KMS-11 (cell line): Measurements from ENCODE around the gene DENND5B.

Experiments
- H2AFZ ChIP-seq: fragments of 200-600 bp; sonication (generic); 2 replicates; pipeline ENCODE4 v1.6.1; 2016; ENCODE audit warnings: antibody characterized with exemption, mixed run types, low read depth
- H3K27ac ChIP-seq: fragments of 200-600 bp; sonication (generic); 2 replicates; pipeline ENCODE4 v1.6.1; 2016; ENCODE audit warnings: mild to moderate bottlenecking, mixed run types
- H3K27me3 ChIP-seq: fragments of 200-600 bp; sonication (generic); 2 replicates; pipeline ENCODE4 v1.6.1; 2017; ENCODE audit warnings: mild to moderate bottlenecking, low read depth, mixed run types, moderate library complexity; ENCODE audit not compliant: insufficient read depth
- H3K36me3 ChIP-seq: fragments of 200-600 bp; sonication (generic); 2 replicates; pipeline ENCODE4 v1.6.1; 2017; ENCODE audit warnings: mild to moderate bottlenecking, mixed run types; ENCODE audit not compliant: insufficient read depth
- H3K4me1 ChIP-seq: fragments of 200-600 bp; sonication (generic); 2 replicates; pipeline ENCODE4 v1.6.1; 2016; ENCODE audit warnings: mild to moderate bottlenecking, low read depth, mixed run types; ENCODE audit not compliant: poor library complexity, severe bottlenecking
- H3K4me2 ChIP-seq: fragments of 200-600 bp; sonication (generic); 2 replicates; pipeline ENCODE4 v1.7.0; 2016; ENCODE audit warnings: mild to moderate bottlenecking, mixed run types
- H3K4me3 ChIP-seq: fragments of 200-600 bp; sonication (generic); IDR thresholded peaks from 2 replicates; pipeline ENCODE4 v1.6.1; 2017; ENCODE audit warnings: low read depth, low read length, mixed read lengths; ENCODE audit not compliant: insufficient read depth
- H3K79me2 ChIP-seq: fragments of 200-600 bp; sonication (generic); 2 replicates; pipeline ENCODE4 v1.6.1; 2016; ENCODE audit warnings: low read depth, mixed run types; ENCODE audit not compliant: insufficient read depth
- H3K9ac ChIP-seq: fragments of 200-600 bp; sonication (generic); 2 replicates; pipeline ENCODE4 v1.6.1; 2016; ENCODE audit warnings: mild to moderate bottlenecking, mixed run types
- H4K20me1 ChIP-seq: fragments of 200-600 bp; sonication (generic); 2 replicates; pipeline ENCODE4 v1.6.1; 2016; ENCODE audit warnings: mild to moderate bottlenecking, mixed run types; ENCODE audit not compliant: insufficient read depth
- TF ChIP-seq, protein P1 (sequence below): fragments of 200-600 bp; sonication (generic); conservative IDR thresholded peaks from 2 replicates; pipeline ENCODE4 v1.6.1; 2017; ENCODE audit warnings: low read depth, mild to moderate bottlenecking, antibody characterized with exemption, low read length, moderate library complexity, mixed read lengths

DENND5B gene

DNA sequence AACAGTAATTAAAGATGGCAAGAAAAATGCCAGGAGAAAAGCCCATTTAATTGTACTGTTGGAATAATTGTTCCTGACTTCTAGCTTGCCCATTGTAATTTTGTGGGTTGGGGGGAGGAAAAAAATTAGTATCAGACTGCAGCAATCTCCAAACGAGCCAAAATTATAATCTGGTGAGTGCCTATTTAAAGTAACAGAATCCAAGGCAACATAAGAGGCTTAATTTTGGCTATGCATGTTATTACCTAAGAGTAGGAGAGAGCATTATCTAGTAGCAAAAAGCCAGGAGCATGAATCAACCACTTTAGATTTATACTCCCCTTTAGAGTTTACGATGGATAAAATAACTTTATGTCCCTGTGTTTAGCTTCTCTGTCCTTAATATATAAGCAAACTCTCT, 14.6 kb upstream of the DENND5B start:
- TF ChIP-seq, protein P1, sequence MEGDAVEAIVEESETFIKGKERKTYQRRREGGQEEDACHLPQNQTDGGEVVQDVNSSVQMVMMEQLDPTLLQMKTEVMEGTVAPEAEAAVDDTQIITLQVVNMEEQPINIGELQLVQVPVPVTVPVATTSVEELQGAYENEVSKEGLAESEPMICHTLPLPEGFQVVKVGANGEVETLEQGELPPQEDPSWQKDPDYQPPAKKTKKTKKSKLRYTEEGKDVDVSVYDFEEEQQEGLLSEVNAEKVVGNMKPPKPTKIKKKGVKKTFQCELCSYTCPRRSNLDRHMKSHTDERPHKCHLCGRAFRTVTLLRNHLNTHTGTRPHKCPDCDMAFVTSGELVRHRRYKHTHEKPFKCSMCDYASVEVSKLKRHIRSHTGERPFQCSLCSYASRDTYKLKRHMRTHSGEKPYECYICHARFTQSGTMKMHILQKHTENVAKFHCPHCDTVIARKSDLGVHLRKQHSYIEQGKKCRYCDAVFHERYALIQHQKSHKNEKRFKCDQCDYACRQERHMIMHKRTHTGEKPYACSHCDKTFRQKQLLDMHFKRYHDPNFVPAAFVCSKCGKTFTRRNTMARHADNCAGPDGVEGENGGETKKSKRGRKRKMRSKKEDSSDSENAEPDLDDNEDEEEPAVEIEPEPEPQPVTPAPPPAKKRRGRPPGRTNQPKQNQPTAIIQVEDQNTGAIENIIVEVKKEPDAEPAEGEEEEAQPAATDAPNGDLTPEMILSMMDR = no peak
- no peaks in the 10 kb centered on the region for H3K27me3 ChIP-seq
- no peak overlapping the region for H3K9ac ChIP-seq
- no peak overlapping the region for H3K4me2 ChIP-seq
- H3K4me3 ChIP-seq = no peak overlapping the region
- no peak overlapping the region for H3K27ac ChIP-seq
- no peaks in the 10 kb centered on the region for H4K20me1 ChIP-seq
- no peak overlapping the region for H2AFZ ChIP-seq
- no peaks in the 10 kb centered on the region for H3K79me2 ChIP-seq
- no peaks in the 10 kb centered on the region for H3K36me3 ChIP-seq
- no peaks in the 10 kb centered on the region for H3K4me1 ChIP-seq

- Histone ChIP-seq H3K4me2 (no peak overlapping the region), H3K27me3 (no peaks in the 10 kb centered on the region), H3K9ac (no peak overlapping the region), H3K4me1 (no peaks in the 10 kb centered on the region), H2AFZ (no peak overlapping the region), H4K20me1 (no peaks in the 10 kb centered on the region), H3K4me3 (no peak overlapping the region), H3K27ac (no peak overlapping the region), H3K36me3 (no peaks in the 10 kb centered on the region), H3K79me2 (no peaks in the 10 kb centered on the region)
- TF ChIP-seq, protein P1 = no peak
Measured at GRCh38 chr12:31603546-31604009, 12.6 kb upstream of the DENND5B start.

DNA sequence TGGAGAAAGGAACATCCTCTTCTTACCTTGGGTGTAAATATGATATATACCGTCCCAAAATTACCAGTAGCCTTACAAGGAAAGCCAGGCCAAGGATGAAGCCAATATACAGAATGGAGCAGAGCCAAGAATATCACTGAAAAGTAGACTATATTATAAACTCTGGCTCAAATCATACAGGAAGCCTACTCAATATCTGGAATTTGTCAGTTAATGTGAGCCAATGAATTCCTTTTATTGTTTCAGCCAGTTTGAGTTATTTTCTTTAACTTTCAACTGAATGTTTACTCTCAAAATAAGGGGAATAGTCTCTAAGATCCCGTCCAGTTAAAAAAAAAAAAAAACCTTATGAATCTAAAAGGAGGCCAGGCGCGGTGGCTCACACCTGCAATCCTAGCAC, 9.8 kb upstream of the DENND5B start:
- no peak overlapping the region for H2AFZ ChIP-seq
- H4K20me1 ChIP-seq = no peaks in the 10 kb centered on the region
- no peaks in the 10 kb centered on the region for H3K4me1 ChIP-seq
- no peaks in the 10 kb centered on the region for H3K27me3 ChIP-seq
- H3K4me2 ChIP-seq = no peak overlapping the region
- H3K36me3 ChIP-seq = no peaks in the 10 kb centered on the region
- no peak overlapping the region for H3K4me3 ChIP-seq
- TF ChIP-seq, protein P1 = no peak
- no peak overlapping the region for H3K9ac ChIP-seq
- no peaks in the 10 kb centered on the region for H3K79me2 ChIP-seq
- no peak overlapping the region for H3K27ac ChIP-seq

DNA sequence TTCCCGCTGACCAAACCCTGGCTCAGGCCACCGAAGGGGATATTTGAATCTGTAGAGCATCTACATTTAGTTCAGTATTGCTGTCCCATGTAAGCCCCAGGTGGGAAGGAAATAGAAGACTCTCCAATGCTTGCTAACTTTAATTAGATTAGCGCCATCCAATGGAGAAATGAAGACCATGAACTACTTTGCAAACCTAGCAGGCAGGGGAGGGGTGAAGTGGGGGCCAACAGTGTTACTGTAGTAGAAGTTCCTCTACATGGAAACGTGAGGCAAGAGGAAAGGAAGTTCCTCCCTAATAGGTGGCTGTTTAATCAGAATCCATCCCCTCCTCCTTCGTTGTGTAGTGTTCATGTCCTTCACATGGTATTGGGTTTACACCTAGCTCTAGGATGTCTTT, 9.3 kb upstream of the DENND5B start:
- Histone ChIP-seq H3K4me3 (no peak overlapping the region), H3K4me2 (no peak overlapping the region), H4K20me1 (no peaks in the 10 kb centered on the region), H3K4me1 (no peaks in the 10 kb centered on the region), H3K27me3 (no peaks in the 10 kb centered on the region), H3K27ac (no peak overlapping the region), H3K36me3 (no peaks in the 10 kb centered on the region), H2AFZ (no peak overlapping the region), H3K79me2 (no peaks in the 10 kb centered on the region), H3K9ac (no peak overlapping the region)
- TF ChIP-seq, protein P1 = no peak
